Endothelial cell (in vitro differentiated cells): ENCODE results near the gene ANGPTL8. TPM values are rescaled to one million over a fixed set of nuclear protein-coding genes. Genes with fewer than 3 reads are reported as not detected.

ENCODE experiments used
- DNase-seq: peaks from one replicate; pipeline ENCODE4 v3.0.0; 2021; ENCODE audit warnings: low spot score
- H3K27ac Mint-ChIP-seq: one replicate; pipeline ENCODE4 v1.8.0; 2021; ENCODE audit warnings: mixed read lengths, inconsistent platforms; ENCODE audit not compliant: unreplicated experiment
- H3K27me3 Mint-ChIP-seq: one replicate; pipeline ENCODE4 v1.8.0; 2021; ENCODE audit warnings: mild to moderate bottlenecking, moderate library complexity, mixed read lengths, inconsistent platforms; ENCODE audit not compliant: unreplicated experiment
- H3K36me3 Mint-ChIP-seq: one replicate; pipeline ENCODE4 v1.8.0; 2021; ENCODE audit warnings: mild to moderate bottlenecking, low read depth, mixed read lengths, inconsistent platforms; ENCODE audit not compliant: unreplicated experiment
- H3K4me1 Mint-ChIP-seq: one replicate; pipeline ENCODE4 v1.8.0; 2021; ENCODE audit warnings: mild to moderate bottlenecking, mixed read lengths, inconsistent platforms; ENCODE audit not compliant: unreplicated experiment
- H3K4me3 Mint-ChIP-seq: one replicate; pipeline ENCODE4 v1.8.0; 2021; ENCODE audit warnings: mild to moderate bottlenecking, mixed read lengths, inconsistent platforms; ENCODE audit not compliant: unreplicated experiment
- H3K9me3 Mint-ChIP-seq: one replicate; pipeline ENCODE4 v1.8.0; 2021; ENCODE audit warnings: mixed read lengths, inconsistent platforms; ENCODE audit not compliant: unreplicated experiment
- total RNA-seq: library from RNA; stranded (reverse); fragmentation: NEBNext Ultra II Directional; extraction: Animal tissue kit (Norgen Biotek cat#: 25700); gene quantifications from one replicate; pipeline ENCODE4 v1.2.1, GENCODE V29; 2021; ENCODE audit not compliant: unreplicated experiment
- TF ChIP-seq, protein P1 (sequence below): fragments of 200-600 bp; sonication (generic); IDR thresholded peaks from one replicate; pipeline ENCODE4 v1.5.0; 2021; ENCODE audit warnings: antibody characterized with exemption; ENCODE audit not compliant: unreplicated experiment

ANGPTL8 gene
- total RNA-seq, 1 donor from 2014 or later: not detected

DNA sequence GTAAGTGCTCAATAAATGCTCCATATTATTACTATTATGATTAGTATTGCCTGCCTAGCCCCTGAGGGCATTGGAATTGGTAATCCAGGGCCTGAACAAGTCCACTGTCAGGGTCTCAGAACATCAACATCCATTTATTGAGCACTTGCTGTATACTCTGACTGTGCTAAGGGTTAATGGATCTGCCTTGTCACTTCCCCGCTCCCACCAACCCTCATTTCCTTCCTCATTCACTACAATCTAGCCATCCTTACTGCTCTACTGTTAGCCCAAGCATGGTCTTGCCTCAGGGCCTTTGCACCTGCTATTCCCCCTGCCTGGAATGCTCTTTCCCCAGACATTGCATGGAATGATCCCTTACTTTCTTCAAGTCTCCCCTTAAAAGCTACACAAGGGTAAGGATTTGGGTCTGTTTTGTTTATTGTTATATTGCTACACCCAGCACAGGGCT lies 12.7 kb upstream of the ANGPTL8 start:
- no peaks in the 10 kb centered on the region for H3K4me1 Mint-ChIP-seq

DNA sequence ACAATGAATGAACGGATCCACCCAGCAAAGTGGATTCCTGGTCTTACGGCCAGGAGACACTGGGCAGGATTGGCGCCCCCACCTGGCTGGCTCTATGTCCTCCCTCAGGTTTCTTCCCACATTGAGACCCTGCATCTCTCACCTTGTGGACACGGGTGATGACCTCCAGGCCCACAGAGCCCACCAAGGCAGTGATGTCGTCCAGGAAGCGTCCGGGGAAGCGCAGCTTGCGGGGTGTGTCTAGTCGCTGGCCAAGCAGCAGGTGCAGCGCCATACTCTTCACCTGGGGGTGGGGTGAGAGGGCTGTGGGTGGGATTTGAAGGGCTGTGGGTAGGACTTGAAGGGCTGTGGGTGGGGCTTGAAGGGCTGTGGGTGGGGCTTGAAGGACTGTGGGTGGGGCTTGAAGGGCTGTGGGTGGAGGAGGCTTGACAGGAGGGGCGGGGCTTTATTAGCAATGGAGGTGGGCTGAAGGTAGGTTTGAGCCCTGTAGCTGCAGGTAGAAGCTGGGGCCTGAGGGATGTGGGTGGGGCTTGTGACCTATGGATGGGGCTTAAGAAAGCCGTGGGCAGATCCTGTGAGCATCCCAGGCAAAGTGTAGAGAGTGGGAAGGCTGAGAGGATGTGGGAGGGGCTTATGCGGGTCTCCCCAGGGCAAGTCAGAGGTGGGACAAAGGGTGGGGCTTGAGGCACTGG lies 12.1 kb upstream of the ANGPTL8 start:
- Mint-ChIP-seq H3K4me3 (no peak overlapping the region), H3K9me3 (no peaks in the 10 kb centered on the region), H3K27me3 (peaks cover 7% of the 10 kb centered on the region), H3K4me1 (no peaks in the 10 kb centered on the region), H3K27ac (no peak overlapping the region), H3K36me3 (peaks cover 51% of the 10 kb centered on the region)
- TF ChIP-seq, protein P1, sequence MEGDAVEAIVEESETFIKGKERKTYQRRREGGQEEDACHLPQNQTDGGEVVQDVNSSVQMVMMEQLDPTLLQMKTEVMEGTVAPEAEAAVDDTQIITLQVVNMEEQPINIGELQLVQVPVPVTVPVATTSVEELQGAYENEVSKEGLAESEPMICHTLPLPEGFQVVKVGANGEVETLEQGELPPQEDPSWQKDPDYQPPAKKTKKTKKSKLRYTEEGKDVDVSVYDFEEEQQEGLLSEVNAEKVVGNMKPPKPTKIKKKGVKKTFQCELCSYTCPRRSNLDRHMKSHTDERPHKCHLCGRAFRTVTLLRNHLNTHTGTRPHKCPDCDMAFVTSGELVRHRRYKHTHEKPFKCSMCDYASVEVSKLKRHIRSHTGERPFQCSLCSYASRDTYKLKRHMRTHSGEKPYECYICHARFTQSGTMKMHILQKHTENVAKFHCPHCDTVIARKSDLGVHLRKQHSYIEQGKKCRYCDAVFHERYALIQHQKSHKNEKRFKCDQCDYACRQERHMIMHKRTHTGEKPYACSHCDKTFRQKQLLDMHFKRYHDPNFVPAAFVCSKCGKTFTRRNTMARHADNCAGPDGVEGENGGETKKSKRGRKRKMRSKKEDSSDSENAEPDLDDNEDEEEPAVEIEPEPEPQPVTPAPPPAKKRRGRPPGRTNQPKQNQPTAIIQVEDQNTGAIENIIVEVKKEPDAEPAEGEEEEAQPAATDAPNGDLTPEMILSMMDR: no peak
- DNase-seq: no peak

More for the DNA sequence above, 12.7 kb upstream of the ANGPTL8 start:
- H3K4me3 Mint-ChIP-seq: no peak overlapping the region
- TF ChIP-seq, protein P1: no peak
- H3K9me3 Mint-ChIP-seq: no peaks in the 10 kb centered on the region
- DNase-seq: no peak
- H3K27me3 Mint-ChIP-seq: peaks cover 7% of the 10 kb centered on the region
- H3K36me3 Mint-ChIP-seq: peaks cover 53% of the 10 kb centered on the region
- no peak overlapping the region for H3K27ac Mint-ChIP-seq

DNA sequence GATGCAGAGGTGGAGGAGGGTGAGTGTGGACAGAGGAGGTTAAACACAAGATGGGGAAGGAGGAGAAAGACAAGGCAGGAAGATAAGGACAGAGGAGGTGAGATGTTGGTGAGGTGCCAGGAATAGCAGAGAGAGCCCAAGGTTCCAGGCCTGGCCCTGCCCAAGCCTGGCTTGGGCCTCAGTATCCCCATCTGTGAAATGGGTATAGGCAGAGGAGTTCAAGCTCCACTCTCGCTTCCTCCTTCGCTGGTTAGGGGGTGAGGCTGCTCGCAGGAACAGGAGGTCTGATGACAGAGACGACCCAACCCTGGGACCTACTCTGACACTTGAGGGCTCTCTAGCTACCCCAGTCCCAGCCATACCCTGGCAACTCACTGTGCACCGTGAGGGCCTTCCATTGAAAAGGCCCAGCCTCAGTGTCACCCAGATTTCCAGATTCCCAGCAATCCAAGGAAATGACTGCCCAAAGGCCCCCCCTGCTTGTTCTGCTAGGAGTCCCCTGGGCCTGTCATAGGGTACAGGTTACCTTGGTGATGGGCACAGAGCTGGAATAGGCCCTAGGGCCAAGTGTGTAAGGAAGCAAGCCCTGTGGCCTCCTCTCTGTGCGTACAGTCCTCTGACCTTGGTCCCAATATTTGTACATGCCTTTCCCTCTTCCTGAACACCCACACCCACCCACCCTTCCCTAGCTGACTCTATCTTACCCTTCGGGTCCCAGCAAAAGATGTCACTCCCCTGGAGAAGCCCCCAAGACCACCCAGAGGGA lies 8.6 kb upstream of the ANGPTL8 start:
- Mint-ChIP-seq H3K27ac (peak overlapping the region; percentile 70), H3K4me1 (no peaks in the 10 kb centered on the region), H3K27me3 (peaks cover 13% of the 10 kb centered on the region), H3K4me3 (peak overlapping the region; percentile 79), H3K36me3 (peaks cover 63% of the 10 kb centered on the region), H3K9me3 (no peaks in the 10 kb centered on the region)
- no peak for DNase-seq
- TF ChIP-seq, protein P1: no peak

DNA sequence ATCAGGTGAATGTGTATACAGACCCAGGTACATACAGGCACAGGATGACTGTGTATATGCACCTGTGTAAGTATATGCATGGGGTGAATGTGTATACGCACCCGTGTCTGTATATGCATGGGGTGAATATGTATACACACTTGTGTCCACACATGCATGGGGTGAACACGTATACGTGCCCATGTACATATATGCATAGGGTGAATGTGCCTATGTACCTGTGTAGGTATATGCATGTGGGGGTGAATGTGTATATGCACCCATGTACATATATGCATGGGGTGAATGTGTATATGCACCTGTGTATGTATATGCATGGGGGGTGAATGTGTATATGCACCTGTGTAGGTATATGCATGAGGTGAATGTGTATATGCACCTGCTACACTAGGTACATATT lies 6.9 kb upstream of the ANGPTL8 start:
- peaks cover 14% of the 10 kb centered on the region for H3K27me3 Mint-ChIP-seq
- no peak overlapping the region for H3K27ac Mint-ChIP-seq
- no peak for DNase-seq
- H3K4me1 Mint-ChIP-seq: peaks cover 5% of the 10 kb centered on the region
- no peaks in the 10 kb centered on the region for H3K9me3 Mint-ChIP-seq
- peaks cover 56% of the 10 kb centered on the region for H3K36me3 Mint-ChIP-seq
- TF ChIP-seq, protein P1: no peak
- H3K4me3 Mint-ChIP-seq: no peak overlapping the region

DNA sequence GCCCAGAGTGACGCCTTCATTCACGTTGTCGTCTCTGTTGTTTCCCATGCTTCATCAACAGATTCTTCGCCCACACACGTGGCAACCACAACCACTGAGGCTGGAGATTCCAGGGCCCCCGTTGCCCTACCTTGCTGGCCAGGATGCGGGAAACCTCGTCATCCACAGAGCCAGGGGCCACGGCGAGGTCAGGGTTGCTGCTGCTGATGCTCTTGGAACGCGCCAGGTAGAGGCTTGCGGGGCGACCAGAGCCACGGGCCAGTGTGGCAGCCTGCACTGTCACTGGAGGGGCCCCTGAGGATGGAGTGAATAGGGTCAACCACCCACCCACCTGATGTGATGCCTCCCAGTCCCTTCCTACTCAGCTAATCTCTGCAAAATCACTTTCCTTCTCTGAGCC lies 6.3 kb upstream of the ANGPTL8 start:
- Mint-ChIP-seq H3K4me1 (peaks cover 9% of the 10 kb centered on the region), H3K4me3 (peak overlapping the region; percentile 25), H3K36me3 (peaks cover 59% of the 10 kb centered on the region), H3K27me3 (peaks cover 14% of the 10 kb centered on the region), H3K9me3 (no peaks in the 10 kb centered on the region), H3K27ac (no peak overlapping the region)
- no peak for DNase-seq
- TF ChIP-seq, protein P1: no peak
